Gastroesophageal sphincter (tissue), 3 donors: Measurements from ENCODE around the gene MAP2K1.

Source experiments
- CTCF ChIP-seq, 4 experiments: fragments of 200-600 bp in 2 of 4; fragments of 450-650 bp in 2 of 4; sonication (generic) in 1 of 4; IDR thresholded peaks; one replicate each; pipeline ENCODE4 v1.5.1; 2017 to 2019; ENCODE audit warnings: antibody characterized with exemption in 4 of 4, mild to moderate bottlenecking in 2 of 4, moderate library complexity in 2 of 4
- EP300 ChIP-seq: sonication (generic); formaldehyde crosslinking; IDR thresholded peaks from one replicate; pipeline ENCODE4 v1.6.1; 2017; ENCODE audit warnings: antibody characterized with exemption, mild to moderate bottlenecking
- POLR2A ChIP-seq, 2 donors: fragments of 450-650 bp; IDR thresholded peaks; one replicate each; pipeline ENCODE4 v1.6.1; 2017; ENCODE audit warnings: antibody characterized with exemption in 2 of 2, mild to moderate bottlenecking in 2 of 2, moderate library complexity in 1 of 2
- POLR2AphosphoS5 ChIP-seq: sonication (generic); formaldehyde crosslinking; IDR thresholded peaks from one replicate; pipeline ENCODE4 v1.6.1; 2017; ENCODE audit warnings: antibody characterized with exemption

GRCh38 chr15:66452971-66453580, 66.4 kb downstream of the MAP2K1 start:
- no peak for TF ChIP-seq EP300
- no peak for TF ChIP-seq CTCF (IDR thresholded peaks at IDR 0.05)
- no peak for TF ChIP-seq POLR2AphosphoS5
- TF ChIP-seq POLR2A (IDR thresholded peaks at IDR 0.05), result no peak
